Activated CD8-positive, alpha-beta memory T cell treated with anti-CD3 and anti-CD28 coated beads for 4 hours (primary cell): ENCODE results near the gene PRSS56.

ENCODE experiments used
- DNase-seq, 2 donors: peaks; one replicate each; pipeline ENCODE4 v3.0.0-alpha.2; 2020; ENCODE audit warnings: low read depth in 2 of 2

The PRSS56 gene

DNA sequence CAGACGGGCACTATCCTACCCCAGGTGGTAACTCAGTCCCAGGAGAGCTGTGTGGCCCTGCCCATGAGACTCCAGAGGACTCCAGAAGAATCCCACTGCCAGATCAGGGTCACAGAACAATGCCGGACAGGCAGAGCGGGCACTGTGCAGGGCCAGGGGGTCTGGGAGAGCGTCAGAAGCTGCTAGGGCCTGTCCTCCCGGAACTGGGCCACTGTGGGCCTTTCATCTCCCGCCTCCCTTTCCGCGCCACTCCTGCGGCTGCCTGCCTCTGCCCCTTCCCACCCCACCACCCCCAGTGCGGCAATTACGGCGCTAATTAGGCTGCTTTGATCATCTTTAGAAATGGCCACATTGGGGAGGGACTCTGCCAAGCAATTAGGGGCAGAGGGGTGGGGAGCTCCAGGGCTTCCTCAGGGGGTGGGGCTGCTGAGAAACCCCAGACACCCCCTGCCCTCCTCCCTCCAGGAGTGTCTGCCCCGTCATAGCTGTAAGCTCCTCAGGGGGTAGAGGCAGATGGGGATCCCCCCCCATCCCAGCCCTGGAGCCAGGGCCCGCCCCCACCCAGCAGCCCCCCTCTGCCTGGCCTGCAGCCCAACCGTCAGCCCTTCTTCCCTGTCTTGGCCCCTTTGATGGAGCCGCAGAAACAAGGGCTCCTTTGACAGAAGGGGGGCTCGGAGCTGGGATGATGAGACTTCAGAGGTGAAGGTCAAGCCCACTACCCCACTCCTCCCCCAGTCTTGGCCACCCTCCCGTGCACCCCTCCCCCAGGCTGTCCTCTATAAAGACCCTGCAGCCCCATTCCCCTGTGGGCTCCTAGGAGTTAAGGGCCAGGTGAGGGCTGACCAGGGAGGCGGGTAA lies at the start of gene PRSS56:
PRSS56 (plus strand) TSS at position 808 of the 858 bp plus-strand sequence. CDS start 211 bp downstream, outside the sequence.
- DNase-seq: no peak

GRCh38 chr2:232473467-232473890 lies 46.7 kb upstream of the PRSS56 start:
- no peak for DNase-seq

- no peak for DNase-seq
Measured at GRCh38 chr2:232476045-232476444, 44.1 kb upstream of the PRSS56 start.

DNA sequence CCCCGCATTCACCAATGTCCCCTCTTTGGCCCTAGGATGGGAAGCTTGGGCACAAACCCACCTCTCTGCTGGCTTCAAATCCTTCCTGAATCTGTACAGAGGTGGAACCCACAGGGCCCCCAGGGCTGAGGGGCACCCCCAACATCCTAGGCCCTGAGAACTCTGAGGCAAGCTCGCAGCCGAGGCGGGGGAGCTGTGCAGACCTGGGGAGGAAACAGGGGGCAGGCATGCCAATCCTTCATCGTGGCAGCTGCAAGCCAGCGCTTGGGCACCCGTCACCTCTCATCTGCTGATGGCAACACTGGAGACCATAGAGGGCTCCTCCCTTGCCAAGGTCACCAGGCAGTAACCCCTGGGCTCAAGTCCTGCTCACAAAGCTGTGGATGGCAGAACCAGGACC lies 43.4 kb upstream of the PRSS56 start:
- DNase-seq: no peak

GRCh38 chr2:232477751-232478510 lies 42.3 kb upstream of the PRSS56 start:
- DNase-seq: no peak

DNA sequence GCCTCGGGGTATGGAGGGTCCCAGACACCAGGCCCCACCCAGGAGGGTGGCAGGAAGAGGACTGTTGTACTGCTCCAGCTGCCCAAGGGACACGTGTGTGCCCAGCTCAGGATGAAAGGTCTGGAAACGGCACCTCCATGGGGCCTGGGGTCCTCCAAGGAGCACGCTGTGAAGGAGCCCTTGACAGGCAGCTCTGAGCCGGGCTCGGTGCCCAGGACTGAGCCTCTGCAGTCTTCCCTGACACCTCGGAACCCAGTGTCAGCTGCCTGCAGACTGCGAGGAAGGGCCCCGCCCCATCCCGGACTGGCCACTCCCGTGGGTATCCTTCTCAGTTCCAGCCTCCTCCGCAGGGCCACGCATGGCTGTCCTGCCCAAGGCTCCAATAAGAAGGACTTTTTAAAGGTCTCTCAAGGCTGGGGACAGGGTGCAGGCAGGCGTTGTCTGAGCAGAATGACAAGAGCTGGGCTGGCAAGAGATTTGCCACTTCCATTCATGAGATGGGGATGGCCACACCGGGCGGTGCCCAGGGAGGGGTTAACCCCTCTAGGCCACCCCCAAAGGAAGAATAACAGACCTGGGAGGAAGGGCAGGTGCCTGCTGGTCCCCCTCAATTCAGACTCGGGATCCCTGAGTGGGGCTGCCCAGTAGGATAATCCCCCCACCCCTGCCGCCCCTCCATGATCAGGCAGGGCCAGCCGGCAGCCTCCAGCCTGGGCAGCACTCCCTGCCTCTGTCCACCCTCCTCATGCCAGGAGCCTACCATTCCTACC lies 41.4 kb upstream of the PRSS56 start:
- DNase-seq: no peak

DNA sequence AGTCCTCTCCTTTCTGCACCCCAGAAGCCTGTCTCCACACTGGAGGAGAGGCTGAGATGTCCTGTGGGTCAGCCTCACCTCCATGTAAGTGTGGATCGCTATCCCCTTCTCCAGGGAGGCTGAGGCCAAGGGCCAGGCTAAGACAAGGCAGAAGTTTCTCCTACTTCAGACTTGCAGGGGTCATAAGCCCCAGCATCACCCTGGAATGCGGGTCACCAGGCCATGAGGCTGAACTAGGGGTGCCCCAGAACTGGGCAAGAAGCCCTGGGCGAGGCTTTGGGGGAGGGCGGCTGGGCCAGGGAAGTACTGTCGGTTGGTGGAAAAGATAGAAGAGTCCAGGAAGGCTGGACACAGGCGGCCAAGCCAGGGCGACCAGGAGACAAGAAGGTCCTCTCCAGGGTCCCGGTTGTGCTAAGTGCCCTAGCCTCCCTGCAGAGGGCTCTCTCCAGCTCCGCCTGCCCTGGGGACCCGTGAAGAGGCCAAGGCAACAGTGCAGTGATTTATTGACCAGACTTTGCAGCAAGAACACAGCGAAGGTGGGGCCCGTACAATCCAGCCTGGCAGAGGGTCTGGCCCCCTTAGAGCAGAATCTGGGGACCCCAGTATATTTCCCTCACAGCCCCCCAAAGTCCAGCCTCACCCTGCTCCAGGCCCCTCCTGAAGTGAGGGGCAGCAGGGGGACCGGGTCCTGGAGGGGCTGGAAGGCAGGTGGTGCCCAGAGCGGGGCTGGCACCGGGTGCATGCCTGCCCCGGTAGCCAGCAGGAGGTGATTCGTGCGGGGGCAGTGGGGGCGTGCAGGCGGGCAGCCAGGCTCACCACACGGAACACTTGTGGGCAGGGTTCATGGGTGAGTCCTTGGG lies 40.6 kb upstream of the PRSS56 start:
- DNase-seq: no peak

GRCh38 chr2:232480201-232481190 lies 39.7 kb upstream of the PRSS56 start:
- no peak for DNase-seq

- DNase-seq: no peak
Measured at GRCh38 chr2:232481322-232482140, 38.7 kb upstream of the PRSS56 start.

DNA sequence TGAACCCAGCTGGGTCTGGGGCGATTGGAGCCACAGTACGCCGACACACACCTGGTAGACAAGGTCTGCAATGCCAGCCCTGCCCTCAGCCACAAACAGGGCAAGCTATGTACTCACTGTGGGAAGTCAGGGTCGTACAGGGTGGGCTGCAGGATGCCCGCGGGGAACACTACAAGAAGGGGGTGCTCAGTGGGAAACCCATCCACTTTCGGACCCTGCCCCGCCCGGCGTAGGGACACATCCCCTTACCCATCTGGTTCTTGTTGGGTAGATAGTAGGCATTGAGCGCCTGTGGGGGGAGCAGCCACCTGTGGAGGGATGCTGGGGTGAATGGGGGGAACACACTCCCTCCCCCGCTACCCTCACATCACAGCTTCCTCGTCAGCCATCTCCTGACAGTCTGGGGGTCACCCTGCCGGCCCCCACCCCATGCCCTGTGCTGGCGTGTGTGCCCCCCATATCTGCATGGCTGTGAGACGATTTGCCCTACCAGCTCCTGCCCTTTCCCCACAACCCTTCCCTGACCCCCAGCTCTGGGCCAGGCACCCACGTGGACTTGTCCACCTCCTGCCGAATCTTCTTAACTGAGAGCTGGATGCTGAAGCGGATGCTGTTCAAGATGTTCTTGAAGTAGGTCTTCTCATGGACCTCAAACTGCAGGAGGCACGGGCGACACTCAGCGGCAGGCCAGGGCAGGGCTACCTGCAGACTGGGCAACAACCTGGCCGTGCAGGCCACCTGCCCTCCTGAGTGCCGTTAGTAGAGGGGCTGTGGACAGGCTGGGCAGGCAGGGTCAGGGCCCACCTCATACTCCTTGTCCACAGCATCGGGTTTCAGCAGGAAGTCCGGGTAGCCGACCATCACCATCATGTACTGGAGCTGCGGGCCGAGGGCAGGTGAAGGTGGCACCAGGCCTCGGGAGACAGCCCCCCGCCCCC lies 37.6 kb upstream of the PRSS56 start:
- no peak for DNase-seq

DNA sequence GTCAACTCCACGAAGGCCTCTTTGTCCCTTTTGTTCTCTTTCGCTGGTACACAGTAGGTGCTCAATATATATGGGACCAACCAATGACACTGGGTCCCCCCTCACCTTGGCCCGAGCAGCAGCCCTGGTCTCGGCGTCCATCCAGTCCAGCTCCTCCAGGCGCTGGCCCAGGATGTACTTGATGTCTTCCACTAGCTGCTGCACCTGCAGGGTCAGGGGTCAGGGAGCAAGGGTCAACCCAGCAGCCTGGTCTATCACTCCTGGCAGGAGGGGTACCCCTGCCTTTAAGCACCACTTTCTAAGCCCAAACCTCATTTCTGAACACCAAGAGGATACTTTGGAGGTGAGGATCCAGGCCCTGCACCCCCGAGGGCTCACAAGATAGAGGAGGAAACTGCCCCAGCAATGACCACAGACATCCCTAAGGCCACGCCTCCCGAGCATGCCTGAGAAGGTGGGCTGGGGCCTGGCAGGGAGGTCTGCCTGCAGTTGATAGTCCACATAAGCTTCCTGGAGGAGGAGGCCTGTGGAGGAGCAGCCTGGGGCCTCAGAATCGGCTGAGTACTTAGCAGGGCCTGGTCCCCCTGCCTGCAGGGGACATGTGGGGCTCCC lies 36.8 kb upstream of the PRSS56 start:
- DNase-seq: no peak

- DNase-seq: no peak
Measured at GRCh38 chr2:232483923-232484627, 36.1 kb upstream of the PRSS56 start.

- DNase-seq: no peak
Measured at GRCh38 chr2:232484628-232485347, 35.4 kb upstream of the PRSS56 start.

- DNase-seq: no peak
Measured at GRCh38 chr2:232485348-232485756, 34.8 kb upstream of the PRSS56 start.

DNA sequence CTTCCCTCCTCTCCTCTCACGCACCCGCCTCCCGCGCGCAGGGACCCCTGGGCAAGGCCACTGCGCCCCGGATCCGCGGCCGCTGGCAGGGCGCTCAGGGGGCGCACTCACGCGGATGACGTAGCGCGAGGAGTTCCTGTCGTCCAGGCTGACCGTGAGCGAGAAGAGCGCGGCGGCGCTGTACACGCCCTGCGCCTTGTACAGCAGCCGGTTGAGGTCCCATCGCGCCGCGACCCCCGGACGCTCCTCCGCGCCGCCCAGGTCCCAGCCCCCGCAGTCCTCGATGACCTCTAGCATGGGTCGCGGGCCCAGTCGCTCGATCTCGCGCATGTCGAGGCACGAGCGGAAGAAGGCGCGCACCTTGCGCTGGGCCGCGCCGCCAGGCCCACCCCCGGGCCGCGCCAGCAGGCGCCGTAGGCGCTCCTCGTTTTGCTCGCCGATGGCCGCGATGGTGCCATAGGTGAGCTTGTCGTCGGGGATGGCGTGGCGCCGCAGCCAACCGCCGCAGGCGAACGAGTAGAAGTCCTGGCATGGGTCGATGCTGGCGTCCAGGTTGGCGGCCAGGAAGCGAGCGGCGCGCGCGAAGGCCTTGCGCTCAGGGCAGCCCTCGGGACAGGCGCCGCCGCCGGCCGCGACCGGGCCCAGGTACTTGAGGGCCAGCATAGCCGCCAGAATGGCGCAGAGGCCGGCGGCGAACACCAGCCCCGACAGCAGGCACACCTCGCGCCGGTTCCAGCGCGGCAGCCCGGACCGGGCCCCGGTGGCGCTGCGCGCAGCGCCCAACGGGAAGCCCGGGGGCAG lies 34.2 kb upstream of the PRSS56 start:
- DNase-seq: no peak
